GM12875 (cell line): ENCODE data around the gene GNG12.

ENCODE experiments used
- H3K4me3 ChIP-seq: one replicate; pipeline ENCODE4 v1.5.1; 2011; ENCODE audit warnings: low read depth, low read length, control low read depth
- CTCF ChIP-seq: IDR thresholded peaks from 2 replicates; pipeline ENCODE4 v1.5.1; 2011; ENCODE audit warnings: low read depth, mild to moderate bottlenecking, control low read depth, inconsistent platforms, low read length, moderate library complexity, borderline replicate concordance; ENCODE audit not compliant: insufficient read depth

GNG12 gene

GRCh38 chr1:67843746-67844145 is 10.5 kb upstream of the GNG12 start:
- no peak for TF ChIP-seq CTCF
- no peak overlapping the region for H3K4me3 ChIP-seq

GRCh38 chr1:67843331-67843730 is 10.1 kb upstream of the GNG12 start:
- TF ChIP-seq CTCF, result no peak
- no peak overlapping the region for H3K4me3 ChIP-seq

- no peak for TF ChIP-seq CTCF
- H3K4me3 ChIP-seq, result no peak overlapping the region
These were observed 7.2 kb upstream of the GNG12 start for GRCh38 chr1:67840449-67840848.

GRCh38 chr1:67839826-67840225 is 6.6 kb upstream of the GNG12 start:
- no peak for TF ChIP-seq CTCF
- no peak overlapping the region for H3K4me3 ChIP-seq

GRCh38 chr1:67838180-67838910 is 5.1 kb upstream of the GNG12 start:
- TF ChIP-seq CTCF, result no peak

GRCh38 chr1:67836769-67837168 is 3.5 kb upstream of the GNG12 start:
- no peak overlapping the region for H3K4me3 ChIP-seq
- TF ChIP-seq CTCF, result no peak

More at GRCh38 chr1:67838180-67838910, 5.1 kb upstream of the GNG12 start:
- no peak overlapping the region for H3K4me3 ChIP-seq
